GM18511 (cell line): ENCODE data around the gene ZNF777.
"Not testable (repeated sequence)": the region's sequence is repeated elsewhere in the genome, so short reads cannot be mapped to it uniquely, and the experiment has no call there.

ENCODE experiments used
- ATAC-seq: cut with Tn5 transposase; IDR thresholded peaks from one replicate; pipeline ENCODE4 v1.9.1; 2021; ENCODE audit warnings: mild to moderate bottlenecking, moderate library complexity; ENCODE audit not compliant: unreplicated experiment

Gene ZNF777

GRCh38 chr7:149420006-149420405 lies 40.9 kb downstream of the ZNF777 start:
- ATAC-seq: no peak

- ATAC-seq: no peak
Measured at GRCh38 chr7:149415391-149416071, 45.3 kb downstream of the ZNF777 start.

GRCh38 chr7:149414745-149415390 lies 46.0 kb downstream of the ZNF777 start:
- no peak for ATAC-seq

GRCh38 chr7:149414171-149414570 lies 46.7 kb downstream of the ZNF777 start:
- no peak for ATAC-seq

- ATAC-seq: not testable (repeated sequence)
Measured at GRCh38 chr7:149413083-149413482, 47.8 kb downstream of the ZNF777 start.

- peak; percentile 75 for ATAC-seq
Measured at GRCh38 chr7:149409895-149410294, 51.0 kb downstream of the ZNF777 start.

- no peak for ATAC-seq
Measured at GRCh38 chr7:149404825-149405224, 56.0 kb downstream of the ZNF777 start.

- ATAC-seq: no peak
Measured at GRCh38 chr7:149404396-149404795, 56.5 kb downstream of the ZNF777 start.

- ATAC-seq: no peak
Measured at GRCh38 chr7:149398195-149398820, 62.6 kb downstream of the ZNF777 start.

GRCh38 chr7:149397470-149398043 lies 63.3 kb downstream of the ZNF777 start:
- no peak for ATAC-seq

GRCh38 chr7:149388550-149389335 lies 72.1 kb downstream of the ZNF777 start:
- not testable (repeated sequence) for ATAC-seq

- ATAC-seq: not testable (repeated sequence)
Measured at GRCh38 chr7:149386514-149386913, 74.3 kb downstream of the ZNF777 start.

GRCh38 chr7:149385195-149385950 lies 75.5 kb downstream of the ZNF777 start:
- ATAC-seq: no peak
